Heart left ventricle (tissue), 16 donors: ENCODE results near the gene CACNA1S. TPM values are rescaled to one million over a fixed set of nuclear protein-coding genes. Genes with fewer than 3 reads are reported as not detected.

Experiments used
- ATAC-seq, 4 donors: fragments of 200-7000 bp; cut with Tn5 transposase; one replicate each; pipeline ENCODE4 v1.9.1; 2020 to 2022; ENCODE audit warnings: moderate library complexity in 4 of 4, mild to moderate bottlenecking in 3 of 4, moderate number of reproducible peaks in 1 of 4
- DNase-seq, 5 donors: peaks; one replicate each; pipeline ENCODE4 v3.0.0-alpha.2; 2020
- H3K27ac ChIP-seq, 12 donors: fragments of 200-600 bp; sonication (generic) in 4 of 12; one replicate each; pipeline versions ENCODE4 v1.5.0 to v1.8.0; 2016 to 2022; ENCODE audit warnings: mild to moderate bottlenecking in 2 of 12
- H3K27me3 ChIP-seq, 9 donors: fragments of 200-600 bp; sonication (generic) in 2 of 9; one replicate each; pipeline versions ENCODE4 v1.5.1 to v1.8.0; 2016 to 2022; ENCODE audit warnings: mild to moderate bottlenecking in 3 of 9
- H3K36me3 ChIP-seq, 9 donors: fragments of 200-600 bp; sonication (generic) in 2 of 9; one replicate each; pipeline versions ENCODE4 v1.5.0 to v1.8.0; 2018 to 2022; ENCODE audit warnings: mild to moderate bottlenecking in 2 of 9
- H3K4me1 ChIP-seq, 12 donors: fragments of 200-600 bp; sonication (generic) in 4 of 12; one replicate each; pipeline versions ENCODE4 v1.5.0 to v1.8.0; 2016 to 2022; ENCODE audit warnings: mild to moderate bottlenecking in 3 of 12
- H3K4me3 ChIP-seq, 12 donors: fragments of 200-600 bp; sonication (generic) in 4 of 12; one replicate each; pipeline versions ENCODE4 v1.5.0 to v1.8.0; 2017 to 2022; ENCODE audit warnings: mild to moderate bottlenecking in 9 of 12, moderate library complexity in 4 of 12
- H3K9me3 ChIP-seq, 12 donors: fragments of 200-600 bp; sonication (generic) in 4 of 12; one replicate each; pipeline versions ENCODE4 v1.5.0 to v1.8.0; 2016 to 2022; ENCODE audit warnings: mild to moderate bottlenecking in 1 of 12
- POLR2A ChIP-seq, 2 donors: fragments of 450-650 bp; IDR thresholded peaks; one replicate each; pipeline ENCODE4 v1.6.1; 2017; ENCODE audit warnings: antibody characterized with exemption in 2 of 2, mild to moderate bottlenecking in 2 of 2, moderate library complexity in 2 of 2
- WGBS, 4 donors: extraction: QIAGEN DNeasy Blood & Tissue Kit in 2 of 4; methylation state at CpG; one replicate each; pipeline versions ENCODE4 v1.1.5 to v1.1.7; 2013 to 2018; 5-methylcytosine and 5-hydroxymethylcytosine counted together
- intact Hi-C, 10 donors: fragments of 100-400 bp; cut with DNase I; formaldehyde crosslinking; loops; one replicate each; pipeline versions ENCODE4 v1.11.1 to v1.14.2; 2022
- polyA plus RNA-seq, 2 donors: library from polyadenylated mRNA; stranded (reverse); fragments of 200-250 nt; gene quantifications; one replicate each; pipeline ENCODE4 v1.2.3, GENCODE V29; 2013
- total RNA-seq, 9 donors: library from RNA; depleted of rRNA in 2 of 9; stranded (reverse); fragments of >200 nt in 2 of 9; fragmentation: NEBNext Ultra II Directional in 3 of 9; extraction: Animal tissue kit (Norgen Biotek cat#: 25700) in 3 of 9; gene quantifications; one replicate each; pipeline versions ENCODE4 v1.1.0 to v1.2.4, GENCODE V29; 2016 to 2023
- TF ChIP-seq, protein P1 (sequence below), 12 donors: fragments of 200-600 bp; sonication (generic) in 4 of 12; IDR thresholded peaks; one replicate each; pipeline versions ENCODE4 v1.5.0 to v1.8.0; 2018 to 2022; ENCODE audit warnings: antibody characterized with exemption in 12 of 12, mild to moderate bottlenecking in 5 of 12
- donor health status: ischemic (EF 13 %, LVEDD 7.1; RV severe dilation, severe dysfunction).
- donor health status: healthy with polysubstance abuse.
- donor health status: DM: no; HTN: yes; CAD: no.
- donor health status: DM: no; HTN: no; CAD: no.
- donor health status: ischemic (EF 25% LVEDD 6.9; RV normal size, moderate dysfunction).
- donor health status: ischemic (EF 25% LVEDD 5.7; RV mildly dilated, moderate dysfunction).
- donor health status: healthy.
- donor health status: DM: yes; HTN: yes; CAD: no.
- donor health status: ischemic (EF 35%, LVEDD 5.7; RV mildly dilated, moderate dysfunction).
- donor health status: nonischemic (EF 11% LVEDD 7.7; RV severe dilation, severe dysfunction).
- donor health status: DM: yes; HTN: yes; CAD: no.
- donor health status: PGD.
- donor health status: ischemic (EF 29% LVEDD 5.4; RV normal size, mild dysfunction).
- donor health status: nonischemic (EF 23%, LVEDD 6.1; RV moderate dilation, normal function).

The CACNA1S gene
- total and polyA plus RNA-seq, 11 donors = not detected

DNA sequence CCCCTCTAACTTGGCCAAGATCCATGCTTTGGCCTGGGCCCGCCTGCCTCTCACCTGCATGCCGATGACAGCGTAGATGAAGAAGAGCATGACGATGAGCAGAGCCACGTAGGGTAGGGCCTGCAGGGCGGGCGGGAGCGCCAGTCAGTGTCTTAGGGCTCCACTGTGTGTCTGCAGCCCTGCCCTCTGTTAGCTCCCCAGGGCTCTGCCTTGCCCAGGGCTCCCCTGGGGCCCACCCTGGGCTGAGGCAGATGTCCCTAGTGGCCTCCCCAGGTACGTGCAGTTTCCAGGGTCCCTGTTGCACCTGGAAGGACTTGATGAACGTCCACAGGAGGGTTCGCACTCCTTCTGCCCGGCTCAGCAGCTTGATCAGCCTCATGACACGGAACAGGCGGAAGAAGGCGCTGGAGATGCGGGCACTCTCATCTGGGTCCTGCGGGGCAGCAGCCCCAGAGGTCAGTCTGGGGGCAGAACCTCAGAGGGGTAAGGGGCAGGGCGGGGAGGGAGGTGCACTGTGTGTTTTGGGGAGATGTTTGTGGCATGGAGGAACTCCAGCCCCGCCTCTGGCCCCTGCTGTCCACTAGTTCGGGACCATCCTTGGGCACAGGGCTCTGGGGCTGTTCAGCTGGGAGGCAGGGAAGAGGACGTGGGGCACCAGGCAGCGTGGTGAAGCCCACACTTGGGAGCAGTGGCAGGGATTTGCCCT, 58.9 kb downstream of the CACNA1S start:
- TF ChIP-seq, protein P1, sequence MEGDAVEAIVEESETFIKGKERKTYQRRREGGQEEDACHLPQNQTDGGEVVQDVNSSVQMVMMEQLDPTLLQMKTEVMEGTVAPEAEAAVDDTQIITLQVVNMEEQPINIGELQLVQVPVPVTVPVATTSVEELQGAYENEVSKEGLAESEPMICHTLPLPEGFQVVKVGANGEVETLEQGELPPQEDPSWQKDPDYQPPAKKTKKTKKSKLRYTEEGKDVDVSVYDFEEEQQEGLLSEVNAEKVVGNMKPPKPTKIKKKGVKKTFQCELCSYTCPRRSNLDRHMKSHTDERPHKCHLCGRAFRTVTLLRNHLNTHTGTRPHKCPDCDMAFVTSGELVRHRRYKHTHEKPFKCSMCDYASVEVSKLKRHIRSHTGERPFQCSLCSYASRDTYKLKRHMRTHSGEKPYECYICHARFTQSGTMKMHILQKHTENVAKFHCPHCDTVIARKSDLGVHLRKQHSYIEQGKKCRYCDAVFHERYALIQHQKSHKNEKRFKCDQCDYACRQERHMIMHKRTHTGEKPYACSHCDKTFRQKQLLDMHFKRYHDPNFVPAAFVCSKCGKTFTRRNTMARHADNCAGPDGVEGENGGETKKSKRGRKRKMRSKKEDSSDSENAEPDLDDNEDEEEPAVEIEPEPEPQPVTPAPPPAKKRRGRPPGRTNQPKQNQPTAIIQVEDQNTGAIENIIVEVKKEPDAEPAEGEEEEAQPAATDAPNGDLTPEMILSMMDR (IDR thresholded peaks at IDR 0.05) = no peak
- no peak for TF ChIP-seq POLR2A (IDR thresholded peaks at IDR 0.05)
- 87 to 91% (median 89%) methylated on average over 14 to 22 of the region's 22 CpGs for WGBS, 4 donors
- H3K4me1 ChIP-seq = peaks cover 0 to 24% (median 9%) of the 10 kb centered on the region in 12 donors

DNA sequence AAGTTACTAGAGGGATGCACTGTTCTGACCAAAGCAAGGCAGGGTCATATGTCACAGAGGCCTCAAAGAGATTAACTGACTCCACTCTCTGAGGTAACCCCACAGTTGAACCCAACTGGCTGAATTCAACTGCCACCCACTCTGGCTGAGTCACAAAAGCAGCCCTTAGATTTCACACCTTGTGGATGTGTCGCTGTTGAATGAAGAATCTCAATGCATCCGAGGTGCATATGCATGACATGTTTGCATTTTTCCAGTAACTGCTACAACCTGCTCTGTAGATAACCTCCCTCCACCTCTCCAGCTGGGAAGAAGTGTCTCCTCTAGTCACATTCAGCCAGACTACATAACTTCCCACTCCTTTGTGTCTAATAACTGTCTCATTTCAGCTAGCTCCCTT, 60.8 kb downstream of the CACNA1S start:
- DNase-seq (no peak), ATAC-seq (no peak)
- Histone ChIP-seq H3K36me3 (no peaks in the 10 kb centered on the region), H3K27me3 (peaks cover 0 to 6% (median 0%) of the 10 kb centered on the region in 9 donors), H3K27ac (no peak overlapping the region), H3K4me1 (peaks cover 0 to 21% (median 8%) of the 10 kb centered on the region in 12 donors), H3K4me3 (no peak overlapping the region), H3K9me3 (no peaks in the 10 kb centered on the region)
- TF ChIP-seq, protein P1 (IDR thresholded peaks at IDR 0.05) = no peak
- TF ChIP-seq POLR2A (IDR thresholded peaks at IDR 0.05) = no peak
- WGBS, 4 donors = 77 to 92% (median 91%) methylated on average over 2 of the region's 2 CpGs
- intact Hi-C loops = no loop called here

More for the DNA sequence above, 58.9 kb downstream of the CACNA1S start:
- DNase-seq (no peak), ATAC-seq (no peak)
- intact Hi-C loops = no loop called here
- peaks cover 0 to 4% (median 0%) of the 10 kb centered on the region in 9 donors for H3K27me3 ChIP-seq
- H3K9me3 ChIP-seq = no peaks in the 10 kb centered on the region
- H3K27ac ChIP-seq = no peak overlapping the region
- H3K36me3 ChIP-seq = no peaks in the 10 kb centered on the region
- H3K4me3 ChIP-seq = no peak overlapping the region

DNA sequence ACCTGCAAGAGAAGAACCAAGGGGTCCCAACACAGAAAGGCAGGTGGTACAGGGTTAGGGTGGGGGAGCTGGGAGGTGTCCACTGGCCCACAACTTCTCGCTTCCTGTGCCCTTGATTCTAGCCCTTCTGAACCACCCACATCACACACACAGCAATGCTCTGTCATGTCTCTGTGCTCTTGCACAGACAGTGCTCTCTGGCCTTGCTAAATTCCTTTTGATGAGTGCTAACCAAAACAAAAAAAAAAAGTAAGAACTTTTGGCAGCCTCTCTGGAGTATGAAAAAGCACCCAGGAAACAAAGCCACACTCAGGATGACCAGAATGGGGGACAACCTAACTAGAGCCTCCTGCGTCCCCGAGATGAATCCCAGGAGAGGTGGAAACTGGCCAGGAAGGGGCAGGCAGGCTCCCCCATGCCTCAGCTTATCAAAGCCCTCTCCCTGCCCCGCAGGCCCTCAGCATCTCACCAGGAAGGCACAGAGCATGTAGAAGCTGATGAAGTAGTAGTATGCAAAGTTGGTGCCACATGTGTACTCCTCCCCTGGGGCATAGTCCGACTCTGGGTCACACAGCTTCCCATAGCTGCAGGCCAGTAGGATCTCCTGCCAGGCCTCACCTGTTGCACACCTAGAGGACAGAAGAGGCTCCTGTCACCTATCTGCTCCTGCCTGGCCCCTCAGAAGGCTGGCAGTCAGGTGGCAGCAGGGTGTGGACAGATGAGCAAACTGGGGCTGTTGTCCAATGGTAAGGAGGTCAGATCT, 61.5 kb downstream of the CACNA1S start:
- DNase-seq (no peak), ATAC-seq (no peak)
- intact Hi-C loops = no loop called here
- Histone ChIP-seq H3K36me3 (no peaks in the 10 kb centered on the region), H3K9me3 (no peaks in the 10 kb centered on the region), H3K27me3 (peaks cover 0 to 6% (median 0%) of the 10 kb centered on the region in 9 donors), H3K4me1 (peaks cover 0 to 17% (median 4%) of the 10 kb centered on the region in 12 donors), H3K4me3 (no peak overlapping the region), H3K27ac (no peak overlapping the region)
- WGBS, 4 donors = 86 to 89% (median 86%) methylated on average over 5 of the region's 5 CpGs
- TF ChIP-seq, protein P1 (IDR thresholded peaks at IDR 0.05) = no peak
- no peak for TF ChIP-seq POLR2A (IDR thresholded peaks at IDR 0.05)

DNA sequence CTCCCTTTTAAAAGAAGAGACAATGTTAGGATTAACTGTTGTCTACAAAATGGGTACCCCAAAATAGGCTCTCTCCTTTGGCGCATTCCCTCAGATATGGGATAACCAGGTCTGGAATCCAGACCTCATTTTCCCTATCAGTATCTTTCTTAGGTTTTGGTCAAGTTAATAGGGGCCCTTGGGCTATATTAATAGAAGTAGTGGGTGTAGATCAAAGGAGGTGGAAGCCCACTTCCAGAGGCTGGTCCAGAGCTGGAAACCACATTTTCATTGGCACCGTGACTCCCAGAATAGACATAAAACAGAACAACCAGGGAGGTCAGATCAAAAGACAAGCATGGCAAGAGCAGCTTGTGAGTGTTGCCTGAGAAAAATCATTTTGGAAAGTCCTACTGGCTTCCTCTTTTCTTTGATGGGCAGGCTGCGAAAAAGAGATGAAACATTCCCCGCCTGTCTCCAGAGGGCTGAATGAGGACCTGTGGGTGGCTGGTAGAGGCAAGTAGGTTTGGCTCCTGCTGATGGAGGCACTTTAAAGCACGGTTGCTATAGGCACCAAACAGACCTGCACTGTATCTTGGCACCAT, 62.9 kb downstream of the CACNA1S start:
- H3K27me3 ChIP-seq = peaks cover 0 to 6% (median 0%) of the 10 kb centered on the region in 9 donors
- H3K9me3 ChIP-seq = no peaks in the 10 kb centered on the region
- 79 to 84% (median 80%) methylated on average over 5 of the region's 5 CpGs for WGBS, 4 donors
- H3K27ac ChIP-seq = no peak overlapping the region
- intact Hi-C loops = loop anchor here in 3 of 10 donors (10.0 kb wide), 4 partner anchors 185 to 495 kb away; partner anchors contain the start of gene KIF14 (in 1 of the 3)
- peaks cover 0 to 6% (median 1%) of the 10 kb centered on the region in 12 donors for H3K4me1 ChIP-seq
- no peak overlapping the region for H3K4me3 ChIP-seq
- TF ChIP-seq, protein P1 (IDR thresholded peaks at IDR 0.05) = no peak
- no peak for TF ChIP-seq POLR2A (IDR thresholded peaks at IDR 0.05)
- ATAC-seq (no peak), DNase-seq (no peak)
- no peaks in the 10 kb centered on the region for H3K36me3 ChIP-seq
